HepG2 (cell line): Measurements from ENCODE around the gene TRMU. TPM values are rescaled to one million over a fixed set of nuclear protein-coding genes. Genes with fewer than 3 reads are reported as not detected.

ENCODE experiments used
- AGO2 ChIP-seq: fragments of 200-400 bp; formaldehyde crosslinking; optimal IDR thresholded peaks from 2 replicates; pipeline ENCODE3; 2017; ENCODE audit warnings: mild to moderate bottlenecking, low read depth, low read length, moderate library complexity
- CHCHD3 ChIP-seq: sonication (generic); formaldehyde crosslinking; IDR thresholded peaks from 2 replicates; pipeline ENCODE4 v1.8.0; 2022; ENCODE audit warnings: mild to moderate bottlenecking, missing genetic modification reagents, moderate library complexity
- GTF2F1 ChIP-seq: fragments of 150-350 bp; IDR thresholded peaks from 2 replicates; pipeline ENCODE4 v1.6.1; 2014; ENCODE audit warnings: low read length
- HOXA7 ChIP-seq: sonication (generic); formaldehyde crosslinking; IDR thresholded peaks from 2 replicates; pipeline ENCODE4 v1.8.1; 2022; ENCODE audit warnings: mild to moderate bottlenecking, missing genetic modification reagents, moderate library complexity
- KLF15 ChIP-seq: sonication (generic); formaldehyde crosslinking; IDR thresholded peaks from 2 replicates; pipeline ENCODE4 v1.8.1; 2023; ENCODE audit warnings: borderline replicate concordance, mild to moderate bottlenecking, inconsistent platforms, missing genetic modification reagents, mixed read lengths
- NFRKB ChIP-seq: fragments of 450-650 bp; IDR thresholded peaks from 2 replicates; pipeline ENCODE4 v1.6.1; 2017
- RAD51 ChIP-seq: fragments of 450-650 bp; IDR thresholded peaks from 2 replicates; pipeline ENCODE4 v1.6.1; 2016; ENCODE audit warnings: borderline replicate concordance
- SETDB1 ChIP-seq: sonication (generic); formaldehyde crosslinking; IDR thresholded peaks from 2 replicates; pipeline ENCODE4 v1.5.1; 2020; ENCODE audit warnings: missing genetic modification reagents, mild to moderate bottlenecking, borderline replicate concordance
- SP4 ChIP-seq: sonication (generic); formaldehyde crosslinking; IDR thresholded peaks from 2 replicates; pipeline ENCODE4 v1.8.1; 2023; ENCODE audit warnings: mild to moderate bottlenecking, missing genetic modification reagents
- YY1 ChIP-seq: IDR thresholded peaks from 2 replicates; pipeline ENCODE4 v1.6.1; 2011; ENCODE audit warnings: low read length, low read depth, moderate library complexity, mild to moderate bottlenecking; ENCODE audit not compliant: insufficient read depth, insufficient replicate concordance
- ZNF451 ChIP-seq: sonication (generic); formaldehyde crosslinking; IDR thresholded peaks from 2 replicates; pipeline ENCODE4 v1.5.0; 2020; ENCODE audit warnings: mild to moderate bottlenecking, missing genetic modification reagents
- ZNF558 ChIP-seq: sonication (generic); formaldehyde crosslinking; IDR thresholded peaks from 2 replicates; pipeline ENCODE4 v1.9.0; 2022; ENCODE audit warnings: mild to moderate bottlenecking, missing genetic modification reagents, borderline replicate concordance
- ZNF652 ChIP-seq: IDR thresholded peaks from 2 replicates; pipeline ENCODE4 v1.6.1; 2016; ENCODE audit warnings: low read depth, borderline replicate concordance
- ZNF720 ChIP-seq: sonication (generic); formaldehyde crosslinking; IDR thresholded peaks from 2 replicates; pipeline ENCODE4 v1.4.0; 2020; ENCODE audit warnings: missing genetic modification reagents
- ZSCAN20 ChIP-seq: sonication (generic); formaldehyde crosslinking; IDR thresholded peaks from 2 replicates; pipeline ENCODE4 v1.4.0; 2020; ENCODE audit warnings: missing genetic modification reagents, mild to moderate bottlenecking, borderline replicate concordance
- polyA plus RNA-seq, 8 experiments: library from polyadenylated mRNA; depleted of rRNA in 3 of 8; stranded (reverse) in 7 of 8; unstranded in 1 of 8; fragments of >200 nt; fragmentation: Illumina TruSeq in 4 of 8; extraction: Trizol in 4 of 8; gene quantifications; 2 replicates each; pipeline versions ENCODE4 v1.2.1 to v1.2.3, GENCODE V29; 2011 to 2016; ENCODE audit warnings: low read depth in 4 of 8, missing spikeins in 1 of 8, mixed read lengths in 1 of 8; ENCODE audit not compliant: insufficient read depth in 1 of 8
- total RNA-seq, 5 experiments: library from RNA; depleted of rRNA; stranded (reverse); fragments of >200 nt; fragmentation: Illumina TruSeq; extraction: Trizol; gene quantifications; 2 replicates each; pipeline ENCODE4 v1.2.3, GENCODE V29; 2016; ENCODE audit warnings: low read depth in 1 of 5
- TF ChIP-seq, protein P1 (sequence below): sonication (generic); formaldehyde crosslinking; IDR thresholded peaks from 2 replicates; pipeline ENCODE4 v1.4.0; 2020; ENCODE audit warnings: missing genetic modification reagents, borderline replicate concordance
- TF ChIP-seq, protein P2 (sequence below): sonication (generic); formaldehyde crosslinking; IDR thresholded peaks from 2 replicates; pipeline ENCODE4 v1.4.0; 2020; ENCODE audit warnings: mild to moderate bottlenecking, missing genetic modification reagents
- TF ChIP-seq, protein P3 (sequence below): sonication (generic); formaldehyde crosslinking; conservative IDR thresholded peaks from 2 replicates; pipeline ENCODE4 v1.4.0; 2020; ENCODE audit warnings: missing genetic modification reagents
- TF ChIP-seq, protein P4 (sequence below): sonication (generic); formaldehyde crosslinking; IDR thresholded peaks from 2 replicates; pipeline ENCODE4 v1.8.1; 2022; ENCODE audit warnings: low read depth, mild to moderate bottlenecking, missing genetic modification reagents

The TRMU gene
- total and polyA plus RNA-seq, 2 of the 13 experiments (the other 11 are each of a cell fraction or from before 2014, with no cell fraction given): 31.0 to 50.2 TPM

DNA sequence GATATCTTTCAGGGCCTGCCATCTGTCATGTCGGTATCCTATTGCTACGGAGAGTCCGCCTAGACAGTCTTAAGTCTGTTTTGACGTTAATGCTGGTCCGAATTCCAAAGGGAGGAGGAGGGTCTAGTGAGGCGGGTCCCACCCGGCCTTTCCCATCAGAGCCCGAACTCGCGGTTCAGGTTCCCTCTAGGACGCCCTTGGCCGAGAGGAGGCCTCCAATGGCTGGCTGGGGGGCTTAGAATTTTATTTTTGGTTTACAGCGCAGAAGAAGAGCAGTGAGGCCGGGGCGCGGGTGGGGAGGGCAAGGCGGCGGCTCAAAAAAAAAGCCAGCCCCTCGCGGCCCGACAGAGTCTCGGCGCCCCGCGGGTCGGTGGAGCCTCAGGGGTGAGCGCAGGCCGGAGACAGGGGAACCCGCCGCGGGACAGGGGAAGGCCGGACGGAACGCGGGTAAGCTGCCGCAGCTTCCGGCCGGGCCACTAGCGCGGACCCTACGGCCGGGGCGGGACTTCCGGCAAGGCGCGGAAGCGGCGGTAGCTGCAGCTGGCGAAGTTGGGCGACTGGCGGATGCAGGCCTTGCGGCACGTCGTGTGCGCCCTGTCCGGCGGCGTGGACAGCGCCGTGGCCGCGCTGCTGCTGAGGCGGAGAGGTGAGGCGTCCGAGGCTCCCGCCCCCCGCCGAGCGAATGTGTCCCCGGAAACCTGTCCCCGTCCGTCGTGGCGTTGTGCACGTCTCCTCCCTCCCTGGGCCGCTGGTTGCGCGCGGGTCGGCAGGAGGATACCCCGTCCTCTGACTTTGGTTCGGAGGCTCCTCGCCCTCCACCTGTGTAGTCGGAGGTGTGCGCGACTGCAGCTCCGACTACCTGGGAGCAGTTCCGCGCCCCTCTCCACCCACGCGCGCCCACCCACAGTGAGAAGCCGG is at the start of gene TRMU (continued):
- TF ChIP-seq, protein P1, sequence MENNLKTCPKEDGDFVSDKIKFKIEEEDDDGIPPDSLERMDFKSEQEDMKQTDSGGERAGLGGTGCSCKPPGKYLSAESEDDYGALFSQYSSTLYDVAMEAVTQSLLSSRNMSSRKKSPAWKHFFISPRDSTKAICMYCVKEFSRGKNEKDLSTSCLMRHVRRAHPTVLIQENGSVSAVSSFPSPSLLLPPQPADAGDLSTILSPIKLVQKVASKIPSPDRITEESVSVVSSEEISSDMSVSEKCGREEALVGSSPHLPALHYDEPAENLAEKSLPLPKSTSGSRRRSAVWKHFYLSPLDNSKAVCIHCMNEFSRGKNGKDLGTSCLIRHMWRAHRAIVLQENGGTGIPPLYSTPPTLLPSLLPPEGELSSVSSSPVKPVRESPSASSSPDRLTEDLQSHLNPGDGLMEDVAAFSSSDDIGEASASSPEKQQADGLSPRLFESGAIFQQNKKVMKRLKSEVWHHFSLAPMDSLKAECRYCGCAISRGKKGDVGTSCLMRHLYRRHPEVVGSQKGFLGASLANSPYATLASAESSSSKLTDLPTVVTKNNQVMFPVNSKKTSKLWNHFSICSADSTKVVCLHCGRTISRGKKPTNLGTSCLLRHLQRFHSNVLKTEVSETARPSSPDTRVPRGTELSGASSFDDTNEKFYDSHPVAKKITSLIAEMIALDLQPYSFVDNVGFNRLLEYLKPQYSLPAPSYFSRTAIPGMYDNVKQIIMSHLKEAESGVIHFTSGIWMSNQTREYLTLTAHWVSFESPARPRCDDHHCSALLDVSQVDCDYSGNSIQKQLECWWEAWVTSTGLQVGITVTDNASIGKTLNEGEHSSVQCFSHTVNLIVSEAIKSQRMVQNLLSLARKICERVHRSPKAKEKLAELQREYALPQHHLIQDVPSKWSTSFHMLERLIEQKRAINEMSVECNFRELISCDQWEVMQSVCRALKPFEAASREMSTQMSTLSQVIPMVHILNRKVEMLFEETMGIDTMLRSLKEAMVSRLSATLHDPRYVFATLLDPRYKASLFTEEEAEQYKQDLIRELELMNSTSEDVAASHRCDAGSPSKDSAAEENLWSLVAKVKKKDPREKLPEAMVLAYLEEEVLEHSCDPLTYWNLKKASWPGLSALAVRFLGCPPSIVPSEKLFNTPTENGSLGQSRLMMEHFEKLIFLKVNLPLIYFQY: peak; percentile 89
- TF ChIP-seq ZNF558 (CRISPR knock-in tag) (peak; percentile 78; the same call in 1 of the 2 replicates), RAD51 (no peak), GTF2F1 (no peak), AGO2 (peak; percentile 61), ZSCAN20 (CRISPR knock-in tag) (0 out of 2 replicates have a peak, but pooled peaks have one; percentile 34), NFRKB (no peak), SETDB1 (no peak), HOXA7 (CRISPR knock-in tag) (no peak), ZNF652 (CRISPR knock-in tag) (no peak), ZNF720 (peak; percentile 75; the same call in 1 of the 2 replicates), YY1 (peak; percentile 83), SP4 (CRISPR knock-in tag) (peak; percentile 75), CHCHD3 (peak; percentile 77; the same call in 1 of the 2 replicates), KLF15 (CRISPR knock-in tag) (no peak), ZNF451 (CRISPR knock-in tag) (peak; percentile 91)
- TF ChIP-seq, protein P2, sequence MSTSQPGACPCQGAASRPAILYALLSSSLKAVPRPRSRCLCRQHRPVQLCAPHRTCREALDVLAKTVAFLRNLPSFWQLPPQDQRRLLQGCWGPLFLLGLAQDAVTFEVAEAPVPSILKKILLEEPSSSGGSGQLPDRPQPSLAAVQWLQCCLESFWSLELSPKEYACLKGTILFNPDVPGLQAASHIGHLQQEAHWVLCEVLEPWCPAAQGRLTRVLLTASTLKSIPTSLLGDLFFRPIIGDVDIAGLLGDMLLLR: peak; percentile 91
- TF ChIP-seq, protein P3, sequence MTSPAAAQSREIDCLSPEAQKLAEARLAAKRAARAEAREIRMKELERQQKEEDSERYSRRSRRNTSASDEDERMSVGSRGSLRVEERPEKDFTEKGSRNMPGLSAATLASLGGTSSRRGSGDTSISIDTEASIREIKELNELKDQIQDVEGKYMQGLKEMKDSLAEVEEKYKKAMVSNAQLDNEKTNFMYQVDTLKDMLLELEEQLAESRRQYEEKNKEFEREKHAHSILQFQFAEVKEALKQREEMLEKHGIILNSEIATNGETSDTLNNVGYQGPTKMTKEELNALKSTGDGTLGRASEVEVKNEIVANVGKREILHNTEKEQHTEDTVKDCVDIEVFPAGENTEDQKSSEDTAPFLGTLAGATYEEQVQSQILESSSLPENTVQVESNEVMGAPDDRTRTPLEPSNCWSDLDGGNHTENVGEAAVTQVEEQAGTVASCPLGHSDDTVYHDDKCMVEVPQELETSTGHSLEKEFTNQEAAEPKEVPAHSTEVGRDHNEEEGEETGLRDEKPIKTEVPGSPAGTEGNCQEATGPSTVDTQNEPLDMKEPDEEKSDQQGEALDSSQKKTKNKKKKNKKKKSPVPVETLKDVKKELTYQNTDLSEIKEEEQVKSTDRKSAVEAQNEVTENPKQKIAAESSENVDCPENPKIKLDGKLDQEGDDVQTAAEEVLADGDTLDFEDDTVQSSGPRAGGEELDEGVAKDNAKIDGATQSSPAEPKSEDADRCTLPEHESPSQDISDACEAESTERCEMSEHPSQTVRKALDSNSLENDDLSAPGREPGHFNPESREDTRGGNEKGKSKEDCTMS (CRISPR knock-in tag): peak; percentile 23; the same call in 1 of the 2 replicates
- TF ChIP-seq, protein P4, sequence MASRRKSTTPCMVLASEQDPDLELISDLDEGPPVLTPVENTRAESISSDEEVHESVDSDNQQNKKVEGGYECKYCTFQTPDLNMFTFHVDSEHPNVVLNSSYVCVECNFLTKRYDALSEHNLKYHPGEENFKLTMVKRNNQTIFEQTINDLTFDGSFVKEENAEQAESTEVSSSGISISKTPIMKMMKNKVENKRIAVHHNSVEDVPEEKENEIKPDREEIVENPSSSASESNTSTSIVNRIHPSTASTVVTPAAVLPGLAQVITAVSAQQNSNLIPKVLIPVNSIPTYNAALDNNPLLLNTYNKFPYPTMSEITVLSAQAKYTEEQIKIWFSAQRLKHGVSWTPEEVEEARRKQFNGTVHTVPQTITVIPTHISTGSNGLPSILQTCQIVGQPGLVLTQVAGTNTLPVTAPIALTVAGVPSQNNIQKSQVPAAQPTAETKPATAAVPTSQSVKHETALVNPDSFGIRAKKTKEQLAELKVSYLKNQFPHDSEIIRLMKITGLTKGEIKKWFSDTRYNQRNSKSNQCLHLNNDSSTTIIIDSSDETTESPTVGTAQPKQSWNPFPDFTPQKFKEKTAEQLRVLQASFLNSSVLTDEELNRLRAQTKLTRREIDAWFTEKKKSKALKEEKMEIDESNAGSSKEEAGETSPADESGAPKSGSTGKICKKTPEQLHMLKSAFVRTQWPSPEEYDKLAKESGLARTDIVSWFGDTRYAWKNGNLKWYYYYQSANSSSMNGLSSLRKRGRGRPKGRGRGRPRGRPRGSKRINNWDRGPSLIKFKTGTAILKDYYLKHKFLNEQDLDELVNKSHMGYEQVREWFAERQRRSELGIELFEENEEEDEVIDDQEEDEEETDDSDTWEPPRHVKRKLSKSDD (CRISPR knock-in tag): peak; percentile 78
